HG03108 (cell line): ENCODE measurements around the gene CCR5AS.
"Not testable (repeated sequence)": the region's sequence is repeated elsewhere in the genome, so short reads cannot be mapped to it uniquely, and the experiment has no call there.

ENCODE experiments used
- ATAC-seq: cut with Tn5 transposase; IDR thresholded peaks from one replicate; pipeline ENCODE4 v1.9.1; 2021; ENCODE audit warnings: moderate library complexity; ENCODE audit not compliant: unreplicated experiment

CCR5AS gene

DNA sequence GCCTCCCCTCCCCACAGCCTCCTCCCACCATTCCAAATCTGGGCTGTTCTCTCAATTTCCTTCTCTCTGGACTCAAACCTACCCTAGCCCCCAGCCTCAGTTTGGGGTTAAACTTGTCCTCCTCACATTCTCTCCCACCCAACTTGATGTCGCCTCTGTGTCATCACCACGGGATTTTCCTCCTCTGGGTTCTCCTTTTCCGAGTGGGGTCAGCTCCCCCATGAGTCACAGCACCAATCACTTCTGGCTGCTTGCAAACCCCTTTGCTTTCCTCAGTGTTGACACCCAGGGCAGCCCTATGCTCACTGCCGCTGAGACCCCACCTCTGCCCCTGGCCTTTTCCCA is 451 bp downstream of the CCR5AS start:
- no peak for ATAC-seq

DNA sequence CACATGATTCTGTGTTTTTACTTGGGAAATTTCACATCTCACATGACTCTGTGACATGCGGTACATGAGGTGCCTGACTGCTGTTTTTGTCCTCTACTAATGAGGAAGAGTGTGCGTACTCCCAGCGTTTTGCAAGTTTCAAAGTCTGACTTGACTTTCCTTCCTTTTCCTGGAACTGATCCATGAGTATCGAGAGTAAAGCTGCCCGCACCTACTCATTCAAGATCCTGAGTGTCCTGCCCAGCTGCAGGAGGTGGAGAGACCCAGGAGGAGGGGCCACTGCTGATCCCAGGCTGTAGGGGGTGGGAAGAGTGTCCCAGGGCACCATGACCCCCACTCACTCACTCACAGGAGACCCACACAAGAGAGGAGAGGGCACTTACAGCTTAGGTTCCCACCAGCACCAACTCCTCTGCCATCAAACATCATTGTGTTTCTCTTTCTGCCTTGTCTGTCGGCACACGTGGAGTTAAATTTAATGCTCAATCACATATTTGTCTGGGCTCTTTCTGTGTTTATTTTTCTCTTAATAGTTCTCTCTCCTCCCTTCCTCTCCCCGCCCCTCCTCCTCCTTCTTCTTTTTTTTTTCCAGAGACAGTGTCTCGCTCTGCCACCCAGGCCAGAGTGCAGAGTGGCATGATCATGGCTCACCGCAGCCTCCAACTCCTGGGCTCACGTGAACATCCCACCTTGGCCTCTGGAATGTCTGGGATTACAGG is 1.4 kb downstream of the CCR5AS start:
- no peak for ATAC-seq

- not testable (repeated sequence) for ATAC-seq
Measured at GRCh38 chr3:46402902-46403301, 4.0 kb downstream of the CCR5AS start.

DNA sequence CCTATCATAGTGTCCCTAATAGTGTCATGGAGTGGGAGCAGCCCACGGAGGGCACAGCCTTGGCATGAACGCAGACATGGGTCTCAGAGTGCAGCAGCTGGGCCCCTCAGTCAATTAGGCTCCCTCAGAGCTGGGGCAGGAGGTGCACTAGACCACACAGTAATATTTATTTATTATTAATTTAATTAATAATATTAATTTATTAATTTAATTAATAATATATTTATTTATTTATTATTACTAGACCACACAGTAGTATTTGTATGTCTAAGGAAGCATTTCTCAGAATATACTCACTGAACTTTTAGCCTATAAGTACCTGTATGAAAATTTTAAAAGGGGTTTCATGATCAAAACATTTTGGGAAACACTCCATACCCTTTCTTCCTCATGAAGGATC is 5.3 kb downstream of the CCR5AS start:
- ATAC-seq: no peak

DNA sequence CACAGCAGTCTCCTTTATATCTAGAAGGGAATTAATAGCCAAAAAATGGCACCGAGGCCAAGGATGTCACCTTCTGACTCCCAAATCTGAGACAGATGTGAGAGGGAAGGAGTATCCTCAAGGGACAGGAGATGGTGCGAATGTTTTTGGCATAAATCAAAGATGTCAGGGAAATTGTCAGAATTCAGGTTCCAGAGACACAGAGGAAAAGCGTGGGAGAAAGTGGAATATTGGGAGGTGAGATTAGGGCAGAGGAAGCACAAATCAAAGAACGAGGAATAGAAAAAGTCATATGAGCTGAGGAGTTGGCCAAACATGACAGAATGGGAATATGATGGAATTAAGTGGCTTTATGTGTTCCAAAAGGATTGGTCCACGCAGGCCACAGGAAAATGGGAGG is 6.0 kb downstream of the CCR5AS start:
- ATAC-seq: no peak

DNA sequence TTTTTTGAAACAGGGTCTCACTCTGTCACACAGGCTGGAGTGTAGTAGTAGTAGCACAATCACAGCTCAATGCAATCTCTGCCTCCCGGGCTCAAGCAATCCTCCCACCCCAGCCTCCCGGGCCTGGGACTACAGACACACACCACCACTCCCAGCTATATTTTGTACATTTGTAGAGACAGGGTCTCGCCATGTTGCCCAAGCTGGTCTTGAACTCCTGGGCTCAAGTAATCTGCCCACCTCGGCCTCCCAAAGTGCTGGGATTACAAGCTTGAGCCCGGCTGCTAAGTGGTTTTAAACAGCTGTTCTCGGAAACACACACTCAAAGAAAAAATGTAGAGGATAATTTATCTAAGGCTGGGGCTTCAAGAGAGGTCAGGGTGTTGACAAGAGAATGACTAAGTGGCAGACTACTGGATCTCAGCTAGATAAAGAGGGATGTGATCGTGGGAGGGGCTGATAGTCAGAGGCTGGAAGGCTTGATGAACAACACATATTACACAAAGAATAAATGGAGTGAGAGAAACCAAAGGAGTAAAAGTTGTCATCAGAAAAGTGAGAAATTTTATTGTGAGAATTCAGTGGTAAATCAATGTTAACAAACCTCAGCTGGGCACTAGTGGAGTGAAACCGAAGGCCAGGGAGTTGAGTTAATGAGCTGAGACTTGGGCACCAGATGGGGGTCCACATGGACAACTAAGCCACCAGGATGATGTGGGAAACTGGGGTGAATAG is 6.7 kb downstream of the CCR5AS start:
- ATAC-seq: no peak

DNA sequence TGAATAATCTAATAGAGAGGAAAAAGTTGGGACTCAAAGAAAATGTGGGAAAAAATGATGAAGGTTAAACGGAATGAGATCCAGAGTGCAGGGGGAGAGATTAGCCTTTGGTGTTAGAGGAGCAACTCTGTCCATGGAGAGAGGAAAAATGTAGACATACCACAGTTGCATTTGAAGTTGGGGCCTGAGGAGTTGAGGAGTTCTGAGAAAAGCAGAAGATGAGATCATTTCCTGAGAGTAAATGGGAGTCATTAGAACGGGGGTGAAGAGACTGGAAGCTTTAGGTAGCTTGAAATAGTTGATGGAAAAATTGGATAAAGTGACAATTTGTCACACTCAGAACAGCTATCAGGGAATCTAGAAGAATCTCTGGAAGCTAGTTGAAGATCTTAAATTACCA is 7.3 kb downstream of the CCR5AS start:
- ATAC-seq: no peak

GRCh38 chr3:46399098-46399497 is 7.8 kb downstream of the CCR5AS start:
- ATAC-seq: no peak

DNA sequence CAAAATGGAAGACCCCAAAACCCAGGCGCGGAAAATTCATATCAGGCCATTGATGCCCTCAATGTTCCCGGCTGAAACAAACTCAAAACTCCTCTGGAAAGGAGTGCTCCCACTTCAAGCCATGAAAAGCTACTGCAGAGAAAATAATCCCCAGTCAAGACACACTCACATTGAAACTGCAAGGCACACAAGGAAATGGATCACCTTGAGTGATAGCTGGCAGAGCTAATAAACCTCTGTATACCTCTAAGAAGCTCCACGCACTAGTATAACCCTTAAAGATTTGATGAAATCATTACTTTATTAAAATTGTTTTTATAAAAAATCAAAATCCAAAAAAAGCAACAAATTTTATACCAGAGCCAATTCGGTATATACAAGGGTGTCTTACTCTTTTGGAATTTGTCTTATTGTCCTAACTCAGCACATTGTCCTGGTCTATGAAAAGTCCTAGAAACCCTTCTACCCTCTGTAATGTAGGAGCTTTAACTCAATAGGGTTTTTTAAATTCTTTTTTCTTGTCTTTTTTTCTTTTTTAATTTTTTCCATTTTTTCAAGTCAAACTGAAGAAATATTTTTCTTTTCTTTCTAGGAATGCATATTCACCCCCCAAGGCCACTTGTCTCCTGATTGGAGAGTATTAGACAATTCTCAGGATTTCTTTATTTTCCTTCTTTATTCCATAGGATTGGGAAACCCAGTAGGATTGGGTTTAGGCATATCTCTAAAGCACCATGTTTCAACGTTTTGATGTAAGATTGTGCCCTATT is 8.5 kb downstream of the CCR5AS start:
- no peak for ATAC-seq

DNA sequence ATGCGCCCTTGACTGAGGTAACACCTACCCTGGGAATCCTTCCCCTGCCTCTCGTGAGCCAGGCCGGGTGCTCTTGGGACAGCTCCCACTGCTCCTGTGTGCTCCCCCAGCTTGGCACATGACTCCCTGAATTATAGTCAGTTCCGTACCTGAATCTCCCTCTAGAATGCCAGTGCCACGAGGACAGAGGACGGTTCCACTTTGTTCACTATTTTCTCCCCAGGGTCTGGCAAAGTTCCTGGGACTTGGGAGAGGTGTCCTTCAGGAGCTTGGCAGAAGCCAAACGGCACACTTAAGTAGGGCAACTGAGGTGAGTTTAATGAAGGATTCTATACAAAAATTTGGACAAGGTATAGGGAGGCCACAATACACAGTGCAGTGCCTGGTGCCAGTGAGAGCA is 9.8 kb downstream of the CCR5AS start:
- no peak for ATAC-seq

DNA sequence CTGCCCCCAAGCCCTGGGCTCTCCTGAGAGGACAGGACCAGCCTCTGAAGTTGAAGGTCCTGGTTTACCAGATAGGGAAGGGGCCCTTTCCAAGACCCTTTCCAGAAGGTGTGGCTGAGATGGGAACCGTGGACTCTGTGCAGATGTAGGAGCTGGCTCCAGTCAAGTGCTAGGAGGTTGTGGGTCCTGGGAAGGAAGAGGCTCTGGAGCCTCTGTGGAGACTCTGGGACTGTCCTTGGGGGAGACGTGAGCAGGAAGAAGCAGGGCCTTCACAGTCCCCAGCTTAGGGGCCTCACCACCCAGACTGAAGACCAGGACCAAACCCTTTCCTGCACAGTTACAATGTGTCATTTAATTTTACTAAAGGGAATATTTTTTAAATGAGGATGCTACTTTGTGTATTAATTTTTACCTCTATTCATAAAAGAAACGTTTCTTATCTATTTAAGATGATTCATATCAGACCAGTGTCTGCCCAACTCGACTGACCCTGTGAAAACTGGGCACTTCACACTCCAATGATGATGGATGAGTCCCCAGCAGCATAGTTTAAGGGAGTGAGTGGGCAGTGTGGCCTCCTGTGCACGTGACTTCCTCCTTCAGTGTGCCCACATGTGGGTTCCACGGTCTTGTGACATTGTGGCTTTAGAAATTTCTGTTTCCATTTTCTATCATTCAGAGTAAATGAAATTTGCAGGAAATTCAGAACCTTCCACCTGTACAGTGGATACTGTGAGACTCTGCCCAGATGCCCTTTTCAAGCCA is 10.9 kb downstream of the CCR5AS start:
- ATAC-seq: no peak

GRCh38 chr3:46395210-46395661 is 11.6 kb downstream of the CCR5AS start:
- no peak for ATAC-seq

DNA sequence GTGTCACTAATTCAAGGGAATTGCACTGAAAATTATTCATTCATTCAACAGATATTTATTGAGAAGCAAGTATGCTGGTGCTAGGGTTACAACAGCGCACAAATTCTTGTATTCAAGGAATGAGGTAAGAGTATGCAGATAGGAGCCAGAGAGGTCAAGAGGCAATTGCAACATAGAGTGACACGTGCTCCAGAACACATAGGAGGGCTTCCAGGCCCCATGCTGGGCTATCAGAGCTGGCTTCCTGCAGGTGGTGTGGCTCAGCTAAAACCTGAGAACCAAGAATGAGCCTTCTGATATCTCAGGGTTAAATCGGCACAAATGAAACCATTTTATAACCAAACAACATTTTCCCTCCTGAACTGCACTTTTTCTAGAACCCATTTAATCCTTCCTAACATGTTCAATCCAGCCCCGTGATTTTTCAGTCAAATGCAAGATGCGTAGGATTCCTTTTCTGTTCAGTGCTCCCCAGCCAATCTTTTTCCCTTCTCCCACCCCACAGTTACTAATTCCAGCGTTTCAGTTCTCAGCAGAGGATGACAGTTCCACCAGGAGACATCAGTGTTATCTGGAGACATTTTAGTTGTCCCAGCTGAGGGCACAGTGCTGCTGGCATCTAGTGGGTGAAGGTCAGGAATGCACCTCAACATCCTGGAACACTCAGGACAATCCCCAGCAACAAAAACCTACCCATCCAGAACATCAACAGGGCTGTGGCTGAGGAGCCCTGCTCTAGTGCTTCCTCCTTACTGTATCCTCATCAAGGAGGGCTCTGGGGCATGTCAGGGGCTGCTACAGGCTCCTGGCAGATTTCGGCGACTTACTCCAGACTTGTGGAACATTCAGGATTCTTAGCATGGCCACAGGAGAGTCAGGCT is 13.1 kb downstream of the CCR5AS start:
- no peak for ATAC-seq

DNA sequence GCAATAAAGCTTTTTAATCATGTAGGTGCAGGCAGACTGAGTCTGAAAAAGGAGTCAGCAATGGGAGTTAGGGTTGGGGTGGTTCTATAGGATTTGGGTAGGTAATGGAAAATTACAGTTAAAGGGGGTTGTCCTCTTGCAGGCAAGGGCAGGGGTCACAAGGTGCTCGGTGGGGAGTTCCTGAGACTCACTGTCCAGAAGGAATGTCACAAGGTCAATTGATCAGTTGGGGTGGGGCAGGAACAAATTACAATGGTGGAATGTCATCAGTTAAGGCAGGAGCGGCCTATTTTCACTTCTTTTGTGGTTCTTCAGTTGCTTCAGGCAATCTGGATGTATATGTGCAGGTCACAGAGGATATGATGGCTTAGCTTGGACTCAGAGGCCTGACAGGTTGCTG is 13.9 kb downstream of the CCR5AS start:
- no peak for ATAC-seq

- ATAC-seq: not testable (repeated sequence)
Measured at GRCh38 chr3:46391526-46391925, 15.3 kb downstream of the CCR5AS start.

DNA sequence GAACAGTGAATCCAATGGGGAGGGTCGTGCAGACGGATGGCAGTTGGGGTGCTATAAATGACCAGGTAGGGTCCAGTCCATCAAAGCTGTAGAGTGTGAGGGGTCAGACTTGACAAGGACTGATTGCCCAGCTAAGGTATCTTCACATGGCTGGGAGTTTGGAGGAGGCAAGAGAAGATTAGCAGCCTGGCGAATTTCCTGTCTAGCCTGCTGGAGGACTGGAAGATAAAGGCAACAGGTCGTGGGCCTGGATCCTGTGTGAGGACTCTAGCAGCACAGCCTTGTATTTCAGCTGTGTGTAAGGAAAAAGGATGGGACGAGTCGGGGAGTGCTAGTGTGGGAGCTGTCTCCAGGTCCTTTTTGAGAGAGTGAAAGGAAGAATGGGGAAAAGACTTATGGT is 17.6 kb downstream of the CCR5AS start:
- no peak for ATAC-seq

DNA sequence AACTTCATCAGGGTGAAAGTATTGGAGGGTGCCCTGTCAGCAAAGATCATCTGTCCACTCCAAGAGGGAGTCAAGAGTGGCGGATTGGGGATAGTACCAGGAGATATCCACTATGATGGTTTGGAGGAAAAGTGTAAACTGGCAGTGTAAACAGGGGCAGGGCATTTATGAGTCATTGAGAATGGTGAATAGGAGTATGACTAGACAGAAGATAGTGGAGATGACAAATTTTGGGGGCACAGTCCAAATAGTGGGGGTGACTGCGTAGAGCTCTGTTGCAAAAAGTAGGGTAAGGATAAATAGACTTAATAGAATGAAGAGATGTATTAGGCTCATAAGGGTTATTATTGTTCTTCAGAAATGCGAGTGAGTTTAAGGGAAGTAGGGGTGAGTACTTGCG is 18.0 kb downstream of the CCR5AS start:
- not testable (repeated sequence) for ATAC-seq

- ATAC-seq: no peak
Measured at GRCh38 chr3:46386205-46386604, 20.7 kb downstream of the CCR5AS start.

- ATAC-seq: no peak
Measured at GRCh38 chr3:46383951-46384330, 22.9 kb downstream of the CCR5AS start.
